Heart left ventricle (tissue), 13 donors: ENCODE data around the gene SDR9C7.

ENCODE experiments used
- POLR2A ChIP-seq, 2 donors: fragments of 450-650 bp; IDR thresholded peaks; one replicate each; pipeline ENCODE4 v1.6.1; 2017; ENCODE audit warnings: antibody characterized with exemption in 2 of 2, mild to moderate bottlenecking in 2 of 2, moderate library complexity in 2 of 2
- TF ChIP-seq, protein P1 (sequence below), 12 donors: fragments of 200-600 bp; sonication (generic) in 4 of 12; IDR thresholded peaks; one replicate each; pipeline versions ENCODE4 v1.5.0 to v1.8.0; 2018 to 2022; ENCODE audit warnings: antibody characterized with exemption in 12 of 12, mild to moderate bottlenecking in 5 of 12
- donor health status: ischemic (EF 13 %, LVEDD 7.1; RV severe dilation, severe dysfunction).
- donor health status: DM: no; HTN: yes; CAD: no.
- donor health status: DM: no; HTN: no; CAD: no.
- donor health status: ischemic (EF 25% LVEDD 6.9; RV normal size, moderate dysfunction).
- donor health status: ischemic (EF 25% LVEDD 5.7; RV mildly dilated, moderate dysfunction).
- donor health status: ischemic (EF 35%, LVEDD 5.7; RV mildly dilated, moderate dysfunction).
- donor health status: nonischemic (EF 11% LVEDD 7.7; RV severe dilation, severe dysfunction).
- donor health status: DM: yes; HTN: yes; CAD: no.
- donor health status: PGD.
- donor health status: ischemic (EF 29% LVEDD 5.4; RV normal size, mild dysfunction).
- donor health status: nonischemic (EF 23%, LVEDD 6.1; RV moderate dilation, normal function).

- TF ChIP-seq, protein P1, sequence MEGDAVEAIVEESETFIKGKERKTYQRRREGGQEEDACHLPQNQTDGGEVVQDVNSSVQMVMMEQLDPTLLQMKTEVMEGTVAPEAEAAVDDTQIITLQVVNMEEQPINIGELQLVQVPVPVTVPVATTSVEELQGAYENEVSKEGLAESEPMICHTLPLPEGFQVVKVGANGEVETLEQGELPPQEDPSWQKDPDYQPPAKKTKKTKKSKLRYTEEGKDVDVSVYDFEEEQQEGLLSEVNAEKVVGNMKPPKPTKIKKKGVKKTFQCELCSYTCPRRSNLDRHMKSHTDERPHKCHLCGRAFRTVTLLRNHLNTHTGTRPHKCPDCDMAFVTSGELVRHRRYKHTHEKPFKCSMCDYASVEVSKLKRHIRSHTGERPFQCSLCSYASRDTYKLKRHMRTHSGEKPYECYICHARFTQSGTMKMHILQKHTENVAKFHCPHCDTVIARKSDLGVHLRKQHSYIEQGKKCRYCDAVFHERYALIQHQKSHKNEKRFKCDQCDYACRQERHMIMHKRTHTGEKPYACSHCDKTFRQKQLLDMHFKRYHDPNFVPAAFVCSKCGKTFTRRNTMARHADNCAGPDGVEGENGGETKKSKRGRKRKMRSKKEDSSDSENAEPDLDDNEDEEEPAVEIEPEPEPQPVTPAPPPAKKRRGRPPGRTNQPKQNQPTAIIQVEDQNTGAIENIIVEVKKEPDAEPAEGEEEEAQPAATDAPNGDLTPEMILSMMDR (IDR thresholded peaks at IDR 0.05): no peak
- TF ChIP-seq POLR2A (IDR thresholded peaks at IDR 0.05): no peak
These were observed 48.9 kb downstream of the SDR9C7 start for GRCh38 chr12:56885316-56885715.
